WTC11 (cell line): ENCODE data around the gene FEZF1.

Experiments used
- NR3C1 ChIP-seq: sonication (generic); formaldehyde crosslinking; conservative IDR thresholded peaks from 2 replicates; pipeline ENCODE4 v1.8.1; 2023; ENCODE audit warnings: low read depth, mild to moderate bottlenecking, missing genetic modification reagents
- ZNF121 ChIP-seq: sonication (generic); formaldehyde crosslinking; IDR thresholded peaks from 2 replicates; pipeline ENCODE4 v1.8.0; 2023; ENCODE audit warnings: missing genetic modification reagents
- TF ChIP-seq, protein P1 (sequence below): sonication (generic); formaldehyde crosslinking; IDR thresholded peaks from 2 replicates; pipeline ENCODE4 v1.8.1; 2023; ENCODE audit warnings: mild to moderate bottlenecking, missing genetic modification reagents
- TF ChIP-seq, protein P2 (sequence below): fragments of 200-600 bp; IDR thresholded peaks from 2 replicates; pipeline ENCODE4 v1.8.0; 2022; ENCODE audit warnings: antibody characterized with exemption

DNA sequence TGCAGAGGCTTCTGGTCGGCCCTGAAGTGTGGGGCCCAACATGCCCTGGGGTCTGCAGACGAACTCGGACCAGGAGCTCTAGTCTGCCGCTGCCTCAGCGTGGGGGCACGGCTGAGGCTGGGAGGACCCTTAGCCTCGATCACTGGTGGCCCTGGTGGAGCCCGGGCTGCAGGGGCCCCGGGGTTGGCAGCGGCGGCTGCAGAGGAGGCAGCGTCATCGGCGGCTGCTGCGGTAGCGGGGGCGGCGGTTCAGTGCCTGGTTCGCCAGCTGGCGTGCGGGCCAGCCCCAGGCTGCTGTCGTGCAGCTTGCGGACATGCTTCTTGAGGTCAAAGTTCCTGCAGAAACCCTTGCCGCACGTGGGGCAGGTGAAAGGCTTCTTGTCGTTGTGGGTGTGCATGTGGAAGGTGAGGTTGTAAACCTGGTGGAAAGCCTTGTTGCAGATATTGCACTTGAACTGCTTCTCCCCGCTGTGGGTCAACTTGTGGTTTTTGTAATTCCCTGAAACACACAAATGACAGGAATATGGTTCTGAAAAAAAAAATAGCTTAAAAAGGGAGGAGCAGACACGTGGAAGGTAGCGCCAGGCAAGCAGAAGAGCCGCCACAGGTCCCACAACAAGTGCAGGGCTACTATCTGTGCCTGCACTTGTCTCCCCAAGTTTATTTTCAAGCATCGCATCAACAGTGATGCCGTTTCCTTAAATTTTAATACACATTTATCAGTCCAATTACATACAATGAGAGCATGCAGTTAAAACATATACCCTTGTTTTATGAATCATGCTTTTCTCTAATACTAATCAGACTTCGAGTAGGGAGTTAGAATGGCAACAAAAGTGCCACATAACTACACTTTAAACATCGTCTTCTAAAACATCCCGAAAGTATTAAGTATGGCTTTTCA, 2.4 kb downstream of the FEZF1 start:
- TF ChIP-seq, protein P1, sequence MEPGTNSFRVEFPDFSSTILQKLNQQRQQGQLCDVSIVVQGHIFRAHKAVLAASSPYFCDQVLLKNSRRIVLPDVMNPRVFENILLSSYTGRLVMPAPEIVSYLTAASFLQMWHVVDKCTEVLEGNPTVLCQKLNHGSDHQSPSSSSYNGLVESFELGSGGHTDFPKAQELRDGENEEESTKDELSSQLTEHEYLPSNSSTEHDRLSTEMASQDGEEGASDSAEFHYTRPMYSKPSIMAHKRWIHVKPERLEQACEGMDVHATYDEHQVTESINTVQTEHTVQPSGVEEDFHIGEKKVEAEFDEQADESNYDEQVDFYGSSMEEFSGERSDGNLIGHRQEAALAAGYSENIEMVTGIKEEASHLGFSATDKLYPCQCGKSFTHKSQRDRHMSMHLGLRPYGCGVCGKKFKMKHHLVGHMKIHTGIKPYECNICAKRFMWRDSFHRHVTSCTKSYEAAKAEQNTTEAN (CRISPR knock-in tag): no peak
- TF ChIP-seq ZNF121 (CRISPR knock-in tag): no peak
- TF ChIP-seq, protein P2, sequence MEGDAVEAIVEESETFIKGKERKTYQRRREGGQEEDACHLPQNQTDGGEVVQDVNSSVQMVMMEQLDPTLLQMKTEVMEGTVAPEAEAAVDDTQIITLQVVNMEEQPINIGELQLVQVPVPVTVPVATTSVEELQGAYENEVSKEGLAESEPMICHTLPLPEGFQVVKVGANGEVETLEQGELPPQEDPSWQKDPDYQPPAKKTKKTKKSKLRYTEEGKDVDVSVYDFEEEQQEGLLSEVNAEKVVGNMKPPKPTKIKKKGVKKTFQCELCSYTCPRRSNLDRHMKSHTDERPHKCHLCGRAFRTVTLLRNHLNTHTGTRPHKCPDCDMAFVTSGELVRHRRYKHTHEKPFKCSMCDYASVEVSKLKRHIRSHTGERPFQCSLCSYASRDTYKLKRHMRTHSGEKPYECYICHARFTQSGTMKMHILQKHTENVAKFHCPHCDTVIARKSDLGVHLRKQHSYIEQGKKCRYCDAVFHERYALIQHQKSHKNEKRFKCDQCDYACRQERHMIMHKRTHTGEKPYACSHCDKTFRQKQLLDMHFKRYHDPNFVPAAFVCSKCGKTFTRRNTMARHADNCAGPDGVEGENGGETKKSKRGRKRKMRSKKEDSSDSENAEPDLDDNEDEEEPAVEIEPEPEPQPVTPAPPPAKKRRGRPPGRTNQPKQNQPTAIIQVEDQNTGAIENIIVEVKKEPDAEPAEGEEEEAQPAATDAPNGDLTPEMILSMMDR: no peak
- no peak for TF ChIP-seq NR3C1 (CRISPR knock-in tag)
